ENCODE results near the gene APOBEC3C. TPM values are rescaled to one million over a fixed set of nuclear protein-coding genes. Genes with fewer than 3 reads are reported as not detected.
"Not testable (repeated sequence)": the region's sequence is repeated elsewhere in the genome, so short reads cannot be mapped to it uniquely, and the experiment has no call there.

APOBEC3C gene
- total RNA-seq, 1 experiment from 2014 or later: 1.7 TPM

DNA sequence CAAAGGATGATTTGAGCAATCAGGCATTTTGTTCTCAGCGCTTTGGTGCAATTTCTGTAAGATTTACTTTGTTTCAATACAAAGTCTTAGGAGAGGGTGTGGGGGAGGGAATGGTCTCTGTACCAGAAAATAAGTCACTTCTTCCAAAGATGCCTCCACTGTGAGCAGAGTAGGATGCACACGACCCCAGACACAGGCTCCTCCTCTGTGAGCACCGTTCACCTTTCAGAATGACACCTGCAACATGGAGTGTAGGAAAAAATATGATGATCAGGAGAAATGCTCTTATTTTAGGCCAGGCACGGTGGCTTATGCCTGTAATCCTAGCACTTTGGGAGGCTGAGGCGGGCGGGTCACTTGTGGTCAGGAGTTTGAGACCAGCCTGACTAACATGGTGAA is 665 bp downstream of the APOBEC3C start:
- DNase-seq (ENCODE audit: low spot score); in situ Hi-C loops (cut with HindIII; ENCODE audit: low sequenced_read_pairs): not testable (repeated sequence)

GRCh38 chr22:39016592-39016991 is 2.5 kb downstream of the APOBEC3C start:
- no peak for DNase-seq (ENCODE audit: low spot score)
- in situ Hi-C loops (cut with HindIII; ENCODE audit: low sequenced_read_pairs): no loop called here

DNA sequence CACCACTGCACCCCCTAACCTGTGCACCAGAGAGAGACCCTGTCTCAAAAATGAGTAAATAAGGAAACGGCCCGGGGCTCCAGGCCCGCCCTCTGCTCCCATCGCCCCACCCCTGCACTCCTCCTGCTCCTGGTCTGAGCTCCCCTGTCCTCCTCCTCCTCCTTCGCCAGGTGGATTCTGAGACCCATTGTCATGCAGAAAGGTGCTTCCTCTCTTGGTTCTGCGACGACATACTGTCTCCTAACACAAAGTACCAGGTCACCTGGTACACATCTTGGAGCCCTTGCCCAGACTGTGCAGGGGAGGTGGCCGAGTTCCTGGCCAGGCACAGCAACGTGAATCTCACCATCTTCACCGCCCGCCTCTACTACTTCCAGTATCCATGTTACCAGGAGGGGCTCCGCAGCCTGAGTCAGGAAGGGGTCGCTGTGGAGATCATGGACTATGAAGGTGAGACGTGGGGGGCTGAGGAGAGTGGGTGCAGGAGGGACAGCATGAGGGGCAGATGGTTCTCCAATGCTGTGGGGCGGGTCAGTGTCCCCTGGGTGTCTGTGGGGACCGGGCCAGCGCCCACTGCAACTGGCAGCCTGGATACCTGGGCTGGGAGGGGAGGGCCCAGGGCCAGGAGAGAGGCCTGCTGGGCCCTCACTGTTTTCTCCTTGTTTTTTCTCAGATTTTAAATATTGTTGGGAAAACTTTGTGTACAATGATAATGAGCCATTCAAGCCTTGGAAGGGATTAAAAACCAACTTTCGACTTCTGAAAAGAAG is 3.7 kb downstream of the APOBEC3C start:
- DNase-seq (ENCODE audit: low spot score): no peak
- in situ Hi-C loops (cut with HindIII; ENCODE audit: low sequenced_read_pairs): no loop called here

DNA sequence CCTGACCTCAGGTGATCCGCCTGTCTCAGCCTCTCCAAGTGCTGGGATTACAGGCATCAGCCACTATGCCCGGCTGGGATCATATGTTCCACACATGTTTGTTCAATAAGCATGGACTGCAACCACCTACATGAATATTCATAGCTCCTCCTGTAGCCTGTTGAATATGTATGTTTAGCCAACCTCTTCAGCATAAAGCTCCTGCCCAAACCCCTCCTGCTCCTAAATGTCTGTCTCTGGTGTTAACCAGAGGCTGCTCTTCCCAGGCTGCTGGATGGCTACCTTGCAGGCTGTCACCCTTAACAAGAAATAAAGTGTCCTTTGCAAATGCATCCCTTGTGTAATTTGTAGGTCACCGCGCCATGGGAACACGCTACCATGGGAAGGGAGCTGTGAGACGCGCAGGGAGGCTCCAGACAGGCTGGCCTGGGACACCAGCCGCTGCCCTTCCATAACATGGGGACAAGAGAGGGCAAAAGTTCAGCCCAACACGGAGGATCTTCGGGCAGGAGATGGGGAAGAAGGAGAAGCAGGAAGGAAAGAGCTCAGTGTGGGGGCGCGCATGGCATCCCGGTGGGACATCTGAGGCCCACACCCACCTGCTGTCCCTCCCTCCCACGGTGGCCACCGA is 6.1 kb downstream of the APOBEC3C start:
- DNase-seq (ENCODE audit: low spot score): peak; percentile 17
- in situ Hi-C loops (cut with HindIII; ENCODE audit: low sequenced_read_pairs): not testable (repeated sequence)

GRCh38 chr22:39021552-39022250 is 7.6 kb downstream of the APOBEC3C start:
- DNase-seq (ENCODE audit: low spot score): no peak
- in situ Hi-C loops (cut with HindIII; ENCODE audit: low sequenced_read_pairs): no loop called here

DNA sequence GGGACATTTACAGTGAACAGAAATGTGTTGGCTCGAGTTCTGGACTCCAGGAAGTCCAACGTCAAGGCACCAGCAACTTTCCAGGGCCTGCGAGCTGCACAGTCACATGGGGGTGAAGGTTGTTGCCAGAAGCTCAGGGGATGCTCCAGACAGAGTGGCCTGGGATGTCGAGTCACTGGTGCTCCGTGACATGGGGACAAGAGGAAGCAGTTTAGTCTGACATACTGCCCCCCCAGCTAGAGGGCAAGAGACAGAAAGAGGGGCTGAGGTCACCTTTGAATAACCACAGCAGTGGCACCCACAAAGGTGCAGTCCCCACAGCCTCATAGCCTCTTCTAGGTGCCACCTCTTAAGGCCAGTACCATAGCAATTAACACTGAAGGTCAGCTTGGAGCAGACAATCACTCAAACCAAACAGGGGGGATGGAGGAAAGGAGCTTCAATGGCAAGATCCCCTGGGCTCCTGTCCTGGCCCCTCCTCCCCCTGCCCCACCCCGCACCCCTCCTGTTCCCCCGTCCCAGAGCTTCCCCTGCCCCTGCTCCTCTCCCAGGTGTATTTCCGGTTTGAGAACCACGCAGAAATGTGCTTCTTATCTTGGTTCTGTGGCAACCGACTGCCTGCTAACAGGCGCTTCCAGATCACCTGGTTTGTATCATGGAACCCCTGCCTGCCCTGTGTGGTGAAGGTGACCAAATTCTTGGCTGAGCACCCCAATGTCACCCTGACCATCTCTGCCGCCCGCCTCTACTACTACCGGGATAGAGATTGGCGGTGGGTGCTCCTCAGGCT is 10.7 kb downstream of the APOBEC3C start:
- in situ Hi-C loops (cut with HindIII; ENCODE audit: low sequenced_read_pairs): no loop called here
- no peak for DNase-seq (ENCODE audit: low spot score)

DNA sequence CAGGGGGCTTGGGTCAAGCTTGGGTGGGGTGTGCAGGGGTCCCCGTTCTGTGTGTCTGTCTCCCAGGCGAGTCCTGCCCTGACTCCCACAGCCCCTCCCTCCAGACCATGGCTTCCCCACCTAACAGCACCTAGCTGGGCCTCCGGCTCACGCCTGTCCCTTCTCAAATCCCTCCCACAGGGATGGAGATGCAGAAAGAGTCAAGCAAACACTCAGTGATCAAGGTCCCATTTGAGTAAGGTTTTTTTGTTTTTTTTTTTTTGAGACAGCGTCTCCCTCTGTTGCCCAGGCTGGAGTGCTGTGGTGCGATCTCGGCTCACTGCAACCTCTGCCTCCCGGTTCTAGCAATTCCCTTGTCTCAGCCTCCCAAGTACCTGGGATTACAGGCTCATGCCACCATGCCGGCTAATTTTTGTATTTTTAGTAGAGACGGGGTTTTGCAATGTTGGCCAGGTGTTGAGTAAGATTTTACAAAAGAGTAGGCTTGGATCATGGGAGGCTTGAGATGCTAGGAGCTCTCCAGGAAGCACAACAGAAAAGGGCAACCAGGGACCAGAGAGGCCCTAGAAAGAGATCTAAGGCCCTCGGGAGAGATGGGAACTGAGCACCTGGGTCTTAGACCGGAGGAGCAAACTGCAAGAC is 12.6 kb downstream of the APOBEC3C start:
- no peak for DNase-seq (ENCODE audit: low spot score)
- in situ Hi-C loops (cut with HindIII; ENCODE audit: low sequenced_read_pairs): no loop called here

DNA sequence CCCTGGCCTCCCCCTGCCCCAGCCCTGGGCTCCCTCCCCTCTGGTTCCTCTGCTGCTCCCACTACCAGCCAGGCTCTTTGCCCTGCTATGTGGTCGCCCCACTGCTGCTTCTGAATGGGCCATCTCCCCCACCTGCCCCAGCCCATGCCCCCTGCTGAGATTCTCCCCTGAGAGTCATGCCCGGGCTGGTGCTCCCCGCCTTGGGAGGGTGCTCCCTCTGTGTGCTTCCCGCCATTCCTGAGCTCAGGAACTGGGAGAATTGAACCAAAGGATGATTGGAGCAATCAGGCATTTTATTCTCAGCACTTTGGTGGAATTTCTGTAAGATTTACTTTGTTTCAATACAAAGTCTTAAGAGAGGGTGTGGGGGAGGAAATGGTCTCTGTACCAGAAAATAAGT is 13.7 kb downstream of the APOBEC3C start:
- no peak for DNase-seq (ENCODE audit: low spot score)
- in situ Hi-C loops (cut with HindIII; ENCODE audit: low sequenced_read_pairs): no loop called here

GRCh38 chr22:39028281-39028680 is 14.2 kb downstream of the APOBEC3C start:
- DNase-seq (ENCODE audit: low spot score): no peak
- in situ Hi-C loops (cut with HindIII; ENCODE audit: low sequenced_read_pairs): no loop called here

- no peak for DNase-seq (ENCODE audit: low spot score)
- in situ Hi-C loops (cut with HindIII; ENCODE audit: low sequenced_read_pairs): no loop called here
These were observed 15.2 kb downstream of the APOBEC3C start for GRCh38 chr22:39029227-39029626.

- no peak for DNase-seq (ENCODE audit: low spot score)
- in situ Hi-C loops (cut with HindIII; ENCODE audit: low sequenced_read_pairs): no loop called here
These were observed 16.6 kb downstream of the APOBEC3C start for GRCh38 chr22:39030705-39031104.

DNA sequence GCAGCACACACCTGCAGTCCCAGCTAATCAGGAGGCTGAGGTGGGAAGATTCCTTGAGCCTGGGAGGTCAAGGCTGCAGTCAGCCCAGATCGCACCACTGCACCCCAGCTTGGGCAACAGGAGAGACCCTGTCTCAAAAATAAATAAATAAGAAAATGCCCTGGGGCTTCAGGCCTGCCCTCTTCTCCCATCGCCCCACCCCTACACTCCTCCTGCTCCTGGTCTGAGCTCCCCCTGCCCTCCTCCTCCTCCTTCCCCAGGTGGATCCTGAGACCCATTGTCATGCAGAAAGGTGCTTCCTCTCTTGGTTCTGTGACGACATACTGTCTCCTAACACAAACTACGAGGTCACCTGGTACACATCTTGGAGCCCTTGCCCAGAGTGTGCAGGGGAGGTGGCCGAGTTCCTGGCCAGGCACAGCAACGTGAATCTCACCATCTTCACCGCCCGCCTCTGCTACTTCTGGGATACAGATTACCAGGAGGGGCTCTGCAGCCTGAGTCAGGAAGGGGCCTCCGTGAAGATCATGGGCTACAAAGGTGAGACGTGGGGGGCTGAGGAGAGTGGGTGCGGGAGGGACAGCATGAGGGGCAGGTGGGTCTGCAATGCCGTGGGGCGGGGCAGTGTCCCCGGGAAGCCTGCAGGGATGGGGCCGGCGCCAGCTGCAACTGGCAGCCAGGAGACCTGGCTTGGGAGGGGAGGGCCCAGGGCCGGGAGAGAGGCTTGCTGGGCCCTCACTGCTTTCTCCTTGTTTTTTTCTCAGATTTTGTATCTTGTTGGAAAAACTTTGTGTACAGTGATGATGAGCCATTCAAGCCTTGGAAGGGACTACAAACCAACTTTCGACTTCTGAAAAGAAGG is 17.6 kb downstream of the APOBEC3C start:
- in situ Hi-C loops (cut with HindIII; ENCODE audit: low sequenced_read_pairs); DNase-seq (ENCODE audit: low spot score): not testable (repeated sequence)

- in situ Hi-C loops (cut with HindIII; ENCODE audit: low sequenced_read_pairs); DNase-seq (ENCODE audit: low spot score): not testable (repeated sequence)
These were observed 23.0 kb downstream of the APOBEC3C start for GRCh38 chr22:39037071-39037470.

DNA sequence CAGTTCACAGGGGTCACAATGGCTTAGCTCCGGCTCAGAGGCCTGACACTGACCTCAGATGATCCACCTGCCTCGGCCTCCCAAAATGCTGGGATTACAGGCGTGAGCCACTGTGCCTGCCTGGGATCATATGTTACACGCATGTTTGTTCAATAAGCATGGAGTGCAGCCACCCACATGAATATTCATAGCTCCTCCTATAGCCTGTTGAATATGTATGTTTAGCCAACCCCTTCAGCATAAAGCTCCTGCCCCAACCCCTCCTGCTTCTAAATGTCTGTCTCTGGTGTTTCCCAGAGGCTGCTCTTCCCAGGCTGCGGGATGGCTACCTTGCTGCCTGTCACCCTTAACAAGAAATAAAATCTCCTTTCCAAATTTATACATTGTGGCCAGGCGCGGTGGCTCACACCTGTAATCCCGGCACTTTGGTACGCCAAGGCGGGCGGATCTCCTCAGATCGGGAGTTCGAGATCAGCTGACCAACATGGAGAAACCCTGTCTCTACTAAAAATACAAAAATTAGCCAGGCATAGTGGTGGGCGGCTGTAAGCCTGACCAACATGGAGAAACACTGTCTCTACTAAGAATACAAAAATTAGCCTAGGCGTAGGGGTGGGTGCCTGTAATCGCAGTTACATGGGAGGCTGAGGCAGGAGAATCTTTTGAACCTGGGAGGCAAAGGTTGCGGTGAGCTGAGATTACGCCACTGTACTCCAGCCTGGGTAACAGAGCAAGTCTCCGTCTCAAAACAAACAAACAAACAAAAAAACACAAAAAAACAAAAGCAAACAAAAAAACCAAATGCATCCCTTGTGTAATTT is 25.5 kb downstream of the APOBEC3C start:
- in situ Hi-C loops (cut with HindIII; ENCODE audit: low sequenced_read_pairs): no loop called here
- DNase-seq (ENCODE audit: low spot score): no peak

- DNase-seq (ENCODE audit: low spot score); in situ Hi-C loops (cut with HindIII; ENCODE audit: low sequenced_read_pairs): not testable (repeated sequence)
These were observed 26.1 kb downstream of the APOBEC3C start for GRCh38 chr22:39040155-39040537.

DNA sequence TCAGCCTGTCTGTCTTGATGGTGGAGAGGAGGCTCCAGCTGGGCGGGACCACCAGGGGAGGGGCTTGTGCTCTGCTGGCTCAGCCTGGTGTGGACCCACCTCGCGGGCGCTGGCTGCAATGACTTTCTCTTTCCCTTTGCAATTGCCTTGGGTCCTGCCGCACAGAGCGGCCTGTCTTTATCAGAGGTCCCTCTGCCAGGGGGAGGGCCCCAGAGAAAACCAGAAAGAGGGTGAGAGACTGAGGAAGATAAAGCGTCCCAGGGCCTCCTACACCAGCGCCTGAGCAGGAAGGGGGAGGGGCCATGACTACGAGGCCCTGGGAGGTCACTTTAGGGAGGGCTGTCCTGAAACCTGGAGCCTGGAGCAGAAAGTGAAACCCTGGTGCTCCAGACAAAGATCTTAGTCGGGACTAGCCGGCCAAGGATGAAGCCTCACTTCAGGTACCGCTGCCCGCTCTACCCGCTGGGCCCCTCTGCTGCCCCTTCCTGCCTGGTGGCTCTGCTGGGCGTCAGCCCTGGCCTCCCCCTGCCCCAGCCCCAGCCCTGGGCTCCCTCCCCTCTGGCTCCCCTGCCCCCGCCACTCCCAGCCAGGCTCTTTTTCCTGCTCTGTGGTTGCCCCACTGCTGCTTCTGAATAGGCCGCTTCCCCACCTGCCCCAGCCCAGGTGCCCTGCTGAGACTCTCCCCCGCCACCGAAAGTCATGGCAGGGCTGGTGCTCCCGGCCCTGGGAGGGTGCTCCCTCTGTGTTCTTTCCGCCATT is 26.7 kb downstream of the APOBEC3C start, which contains the start of gene APOBEC3F:
Gene APOBEC3F (plus strand): TSS at position 327 of the 759 bp plus-strand sequence. CDS start 97 bp downstream, at position 424.
- in situ Hi-C loops (cut with HindIII; ENCODE audit: low sequenced_read_pairs): not testable (repeated sequence)
- DNase-seq (ENCODE audit: low spot score): peak; percentile 14
